Measurements from ENCODE around the gene BPIFB3. TPM values are rescaled to one million over a fixed set of nuclear protein-coding genes. Genes with fewer than 3 reads are reported as not detected.

BPIFB3 gene
- total RNA-seq, 4 donors from 2014 or later, result not detected

DNA sequence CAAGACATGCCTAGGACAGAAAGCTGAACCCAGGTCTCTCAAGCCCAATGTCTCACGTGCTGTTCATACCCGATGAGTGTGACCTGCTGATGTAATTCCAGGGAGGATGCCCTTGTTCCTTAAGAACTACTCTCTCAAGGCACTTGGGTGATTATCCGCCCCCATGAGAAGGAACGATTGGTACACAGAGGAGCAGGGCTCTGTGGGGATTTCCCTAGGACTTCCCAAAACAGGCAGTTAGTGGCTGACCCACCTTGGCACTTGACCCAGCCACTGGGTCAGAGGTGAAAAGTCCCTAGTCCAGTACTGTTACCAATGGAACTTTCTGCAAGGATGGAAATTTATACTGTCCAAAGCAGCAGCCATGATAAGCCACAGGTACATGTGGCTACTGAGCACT lies 31.4 kb upstream of the BPIFB3 start:
- Histone ChIP-seq H3K27me3 (no peaks in the 10 kb centered on the region), H3K4me1 (no peaks in the 10 kb centered on the region), H3K9me3 (no peaks in the 10 kb centered on the region), H3K36me3 (no peaks in the 10 kb centered on the region), H3K4me3 (no peak overlapping the region), H3K27ac (replicated peaks in 1 of 4) (no peak overlapping the region)
- TF ChIP-seq EP300 (IDR thresholded peaks at IDR 0.05), result no peak
- no peak for TF ChIP-seq CTCF (IDR thresholded peaks at IDR 0.05)
- TF ChIP-seq POLR2A (IDR thresholded peaks at IDR 0.05; ENCODE audit: low read depth), result no peak
- no peak for TF ChIP-seq POLR2AphosphoS5 (IDR thresholded peaks at IDR 0.05)
- WGBS, result 89% methylated on average over 4 of the region's 4 CpGs
- intact Hi-C loops (cut with DNase I), result no loop called here
- no peak for DNase-seq (ENCODE audit: extremely low spot score)

DNA sequence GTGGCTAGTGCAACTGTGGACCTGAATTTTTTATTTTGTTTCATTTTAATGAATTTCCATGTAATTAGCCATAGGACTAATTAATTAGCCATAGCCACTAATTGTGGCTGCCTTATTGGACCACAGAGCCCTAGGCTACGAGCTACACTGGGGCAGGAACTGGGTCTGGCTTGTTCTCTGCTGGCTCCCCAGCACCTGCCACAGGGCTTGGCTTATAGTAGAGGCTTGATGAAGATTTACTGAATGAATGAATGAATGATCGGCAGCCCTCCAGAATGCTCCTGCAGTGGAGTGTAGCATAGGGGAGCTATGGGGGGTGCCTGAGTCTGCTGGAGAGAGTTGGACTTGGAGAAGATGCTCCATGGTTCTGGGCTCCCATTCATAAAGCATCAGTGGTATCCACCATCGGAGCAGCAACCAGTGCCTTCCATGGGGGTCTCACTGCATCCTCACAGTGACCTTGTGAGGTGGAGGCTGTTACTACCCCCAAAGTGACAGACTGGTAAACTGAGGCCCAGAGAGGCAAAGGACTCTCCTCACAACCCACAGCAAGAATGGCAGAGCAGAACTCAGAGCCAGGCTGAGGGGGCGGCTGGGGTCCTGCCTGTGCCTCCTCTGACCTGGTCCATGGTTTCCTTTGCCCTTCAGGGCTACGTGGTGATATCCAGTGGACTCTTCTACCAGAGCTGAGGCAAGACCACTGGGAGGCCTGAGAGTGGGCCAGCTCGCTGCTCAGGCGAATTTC lies 30.8 kb upstream of the BPIFB3 start:
- TF ChIP-seq CTCF (IDR thresholded peaks at IDR 0.05) (no peak), POLR2A (IDR thresholded peaks at IDR 0.05; ENCODE audit: low read depth) (no peak), POLR2AphosphoS5 (IDR thresholded peaks at IDR 0.05) (no peak), EP300 (IDR thresholded peaks at IDR 0.05) (no peak)
- Histone ChIP-seq H3K27me3 (peaks cover 0 to 1% (median 0%) of the 10 kb centered on the region in 4 donors), H3K4me3 (no peak overlapping the region), H3K9me3 (no peaks in the 10 kb centered on the region), H3K27ac (replicated peaks in 1 of 4) (no peak overlapping the region), H3K4me1 (no peaks in the 10 kb centered on the region), H3K36me3 (no peaks in the 10 kb centered on the region)
- intact Hi-C loops (cut with DNase I), result no loop called here
- no peak for DNase-seq (ENCODE audit: extremely low spot score)
- 84% methylated on average over 7 of the region's 7 CpGs for WGBS

DNA sequence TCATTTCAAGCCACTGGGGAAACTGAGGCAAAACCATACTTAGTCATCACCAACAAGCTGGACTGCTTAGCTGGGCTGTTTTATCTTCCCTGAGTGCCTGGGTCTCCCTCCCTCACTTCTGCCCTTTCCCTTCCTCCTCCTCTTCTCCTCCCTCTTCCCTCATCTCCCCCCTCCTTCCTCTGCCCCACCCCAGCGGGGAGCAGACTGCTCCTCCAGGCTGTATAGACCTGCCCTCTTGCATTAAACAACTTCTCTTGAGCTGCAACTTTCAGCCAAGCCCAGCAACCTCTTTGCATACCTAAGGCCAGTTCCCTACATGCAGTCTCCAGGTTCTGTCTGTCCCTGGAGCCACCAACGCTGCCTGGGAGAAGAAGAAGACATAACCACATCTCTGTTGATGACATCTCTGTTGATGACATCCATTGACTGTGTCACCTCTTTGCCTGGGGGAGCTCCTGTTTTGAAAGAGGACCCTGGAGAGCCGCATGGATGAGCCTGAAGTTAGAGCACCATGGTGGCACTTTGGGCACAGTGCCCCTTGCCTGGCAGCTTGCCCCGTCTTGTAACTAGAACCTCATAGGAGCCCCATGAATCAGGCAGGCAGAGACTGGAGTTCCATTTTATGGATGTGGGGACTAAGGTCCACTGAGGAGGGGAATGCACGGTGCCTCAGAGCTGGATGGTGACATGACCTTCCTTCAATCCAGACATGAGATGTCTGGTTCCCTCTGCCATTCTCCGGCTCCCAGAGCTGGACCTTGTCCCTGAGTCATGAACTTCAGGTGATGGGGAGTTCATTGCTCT lies 30.1 kb upstream of the BPIFB3 start:
- H3K4me3 ChIP-seq, result no peak overlapping the region
- no peak for DNase-seq (ENCODE audit: extremely low spot score)
- H3K27me3 ChIP-seq, result peaks cover 0 to 9% (median 0%) of the 10 kb centered on the region in 4 donors
- no peaks in the 10 kb centered on the region for H3K36me3 ChIP-seq
- H3K4me1 ChIP-seq, result no peaks in the 10 kb centered on the region
- 57% methylated on average over 5 of the region's 6 CpGs for WGBS
- intact Hi-C loops (cut with DNase I), result no loop called here
- TF ChIP-seq POLR2AphosphoS5 (IDR thresholded peaks at IDR 0.05) (no peak), EP300 (IDR thresholded peaks at IDR 0.05) (no peak), POLR2A (IDR thresholded peaks at IDR 0.05; ENCODE audit: low read depth) (no peak), CTCF (IDR thresholded peaks at IDR 0.05) (no peak)
- H3K9me3 ChIP-seq, result no peaks in the 10 kb centered on the region
- no peak overlapping the region for H3K27ac ChIP-seq (replicated peaks in 1 of 4)

GRCh38 chr20:33024243-33024560 lies 29.5 kb upstream of the BPIFB3 start:
- Histone ChIP-seq H3K27ac (replicated peaks in 1 of 4) (no peak overlapping the region), H3K9me3 (no peaks in the 10 kb centered on the region), H3K4me3 (no peak overlapping the region), H3K4me1 (no peaks in the 10 kb centered on the region), H3K27me3 (peaks cover 0 to 15% (median 0%) of the 10 kb centered on the region in 4 donors), H3K36me3 (no peaks in the 10 kb centered on the region)
- TF ChIP-seq EP300 (IDR thresholded peaks at IDR 0.05), result no peak
- TF ChIP-seq CTCF (IDR thresholded peaks at IDR 0.05), result no peak
- no peak for TF ChIP-seq POLR2AphosphoS5 (IDR thresholded peaks at IDR 0.05)
- no peak for TF ChIP-seq POLR2A (IDR thresholded peaks at IDR 0.05; ENCODE audit: low read depth)
- DNase-seq (ENCODE audit: extremely low spot score), result no peak
- intact Hi-C loops (cut with DNase I), result no loop called here
- 70% methylated on average over 1 of the region's 1 CpG for WGBS
